OCI-LY3 (cell line): ENCODE results near the gene DSTN.

ENCODE experiments used
- H2AFZ ChIP-seq: fragments of 200-600, 300-600 bp; shearing (Covaris generic); 2 replicates; pipeline ENCODE4 v1.6.0; 2014; ENCODE audit warnings: antibody characterized with exemption, low read depth, low read length
- H3K27ac ChIP-seq: fragments of 200-600, 300-600 bp; sonication (generic); 2 replicates; pipeline ENCODE4 v1.5.1; 2014; ENCODE audit warnings: mild to moderate bottlenecking, low read length, moderate library complexity, mixed read lengths
- H3K27me3 ChIP-seq: fragments of 200-600, 300-600 bp; sonication (generic); 2 replicates; pipeline ENCODE4 v1.6.1; 2014; ENCODE audit warnings: low read depth, low read length, mixed read lengths
- H3K36me3 ChIP-seq: fragments of 200-600, 300-600 bp; sonication (generic); replicated peaks from 2 replicates; pipeline ENCODE3; 2014; ENCODE audit warnings: low read depth, low read length, mixed read lengths
- H3K4me1 ChIP-seq: fragments of 300-600, 200-600 bp; sonication (generic); 2 replicates; pipeline ENCODE4 v1.6.1; 2014; ENCODE audit warnings: low read length, mixed read lengths
- H3K4me2 ChIP-seq: fragments of 200-600, 300-600 bp; sonication (generic); 2 replicates; pipeline ENCODE4 v1.6.1; 2014; ENCODE audit warnings: low read length, mixed read lengths
- H3K4me3 ChIP-seq: fragments of 300-600, 200-600 bp; sonication (generic); 2 replicates; pipeline ENCODE4 v1.5.1; 2014; ENCODE audit warnings: antibody characterized with exemption, mild to moderate bottlenecking, low read length, moderate library complexity
- H3K79me2 ChIP-seq: fragments of 300-600, 200-600 bp; shearing (Covaris generic); 2 replicates; pipeline ENCODE4 v1.6.1; 2014; ENCODE audit warnings: mild to moderate bottlenecking, low read length, mixed read lengths
- H3K9ac ChIP-seq: fragments of 300-600, 200-600 bp; shearing (Covaris generic); 2 replicates; pipeline ENCODE4 v1.6.0; 2014; ENCODE audit warnings: mild to moderate bottlenecking, low read length, moderate library complexity
- H3K9me3 ChIP-seq: fragments of 200-600, 300-600 bp; shearing (Covaris generic); 2 replicates; pipeline ENCODE4 v1.6.1; 2014; ENCODE audit warnings: low read length, mixed read lengths; ENCODE audit not compliant: insufficient read depth
- H4K20me1 ChIP-seq: fragments of 200-600, 300-600 bp; sonication (generic); 2 replicates; pipeline ENCODE4 v1.6.1; 2016; ENCODE audit warnings: low read length, mixed read lengths; ENCODE audit not compliant: insufficient read depth
- CTCF ChIP-seq: fragments of 200-600, 300-600 bp; sonication (generic); IDR thresholded peaks from 2 replicates; pipeline ENCODE4 v1.5.1; 2014; ENCODE audit warnings: antibody characterized with exemption, low read length, low read depth
- EZH2phosphoT487 ChIP-seq: fragments of 200-600 bp; shearing (Covaris generic); IDR thresholded peaks from 2 replicates; pipeline ENCODE4 v1.6.1; 2018; ENCODE audit warnings: antibody characterized with exemption, mixed run types, low read depth

The DSTN gene

DNA sequence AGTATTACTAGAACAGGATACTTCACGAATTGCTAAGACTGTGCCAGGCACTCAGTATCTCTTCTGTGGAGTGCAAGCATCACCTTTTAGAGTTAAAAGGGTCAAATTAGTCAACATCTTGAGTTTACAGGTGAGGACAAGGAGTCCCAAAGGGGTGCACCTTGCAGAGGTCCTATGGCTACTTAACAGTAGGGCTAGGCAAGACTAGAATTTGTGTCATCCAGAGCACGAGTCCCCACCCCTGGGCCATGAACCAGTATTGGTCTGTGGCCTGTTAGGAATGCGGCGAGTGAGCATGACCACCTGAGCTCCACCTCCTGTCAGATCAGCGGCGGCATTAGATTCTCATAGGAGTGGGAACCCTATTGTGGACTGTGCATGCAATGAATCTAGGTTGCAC, 10.5 kb upstream of the DSTN start:
- TF ChIP-seq CTCF = no peak
- TF ChIP-seq EZH2phosphoT487 = no peak
- Histone ChIP-seq H3K79me2 (no peaks in the 10 kb centered on the region), H3K9ac (no peak overlapping the region), H3K4me2 (no peak overlapping the region), H3K9me3 (no peaks in the 10 kb centered on the region), H3K27me3 (peaks cover 22% of the 10 kb centered on the region), H4K20me1 (no peaks in the 10 kb centered on the region), H3K27ac (no peak overlapping the region), H2AFZ (no peak overlapping the region), H3K4me3 (no peak overlapping the region), H3K36me3 (no peaks in the 10 kb centered on the region), H3K4me1 (no peaks in the 10 kb centered on the region)

DNA sequence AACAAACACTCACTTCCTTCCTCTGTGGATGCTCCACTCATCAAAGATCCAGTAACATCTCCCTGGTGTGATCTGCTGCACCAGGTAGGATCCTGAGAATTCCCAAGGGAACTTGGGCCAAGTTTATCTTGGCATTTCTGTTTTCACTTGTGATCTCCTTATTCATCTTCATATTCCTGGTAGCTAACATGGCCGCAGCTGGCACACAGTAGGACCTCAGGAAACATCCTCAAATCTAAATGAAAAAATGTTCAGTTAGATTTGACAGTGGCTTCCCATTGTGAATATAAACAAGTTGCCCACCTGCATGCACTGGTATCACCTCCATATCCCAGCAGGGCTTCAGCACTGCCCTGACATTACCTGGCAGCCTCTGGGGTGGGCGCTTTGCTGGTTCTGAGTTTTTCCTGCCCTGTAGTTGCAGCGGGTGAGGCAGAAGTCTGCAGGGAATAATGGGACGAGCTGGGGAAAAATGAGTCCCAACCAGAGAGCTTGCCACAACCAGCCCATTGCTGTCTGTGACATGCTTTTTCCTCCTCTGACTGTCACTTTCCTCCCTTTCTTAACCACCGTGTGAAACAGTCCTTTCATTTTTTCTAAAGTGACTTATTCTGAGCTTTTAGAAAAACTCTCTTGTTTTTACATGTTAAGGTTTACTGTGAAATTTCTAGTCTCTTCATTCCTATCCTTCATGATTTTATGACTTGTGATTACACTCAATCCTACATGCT, 9.4 kb upstream of the DSTN start:
- Histone ChIP-seq H4K20me1 (no peaks in the 10 kb centered on the region), H3K4me2 (no peak overlapping the region), H3K9ac (no peak overlapping the region), H3K27ac (no peak overlapping the region), H3K9me3 (no peaks in the 10 kb centered on the region), H2AFZ (no peak overlapping the region), H3K79me2 (no peaks in the 10 kb centered on the region), H3K36me3 (no peaks in the 10 kb centered on the region), H3K27me3 (peaks cover 30% of the 10 kb centered on the region), H3K4me3 (no peak overlapping the region), H3K4me1 (no peaks in the 10 kb centered on the region)
- no peak for TF ChIP-seq CTCF
- TF ChIP-seq EZH2phosphoT487 = no peak

DNA sequence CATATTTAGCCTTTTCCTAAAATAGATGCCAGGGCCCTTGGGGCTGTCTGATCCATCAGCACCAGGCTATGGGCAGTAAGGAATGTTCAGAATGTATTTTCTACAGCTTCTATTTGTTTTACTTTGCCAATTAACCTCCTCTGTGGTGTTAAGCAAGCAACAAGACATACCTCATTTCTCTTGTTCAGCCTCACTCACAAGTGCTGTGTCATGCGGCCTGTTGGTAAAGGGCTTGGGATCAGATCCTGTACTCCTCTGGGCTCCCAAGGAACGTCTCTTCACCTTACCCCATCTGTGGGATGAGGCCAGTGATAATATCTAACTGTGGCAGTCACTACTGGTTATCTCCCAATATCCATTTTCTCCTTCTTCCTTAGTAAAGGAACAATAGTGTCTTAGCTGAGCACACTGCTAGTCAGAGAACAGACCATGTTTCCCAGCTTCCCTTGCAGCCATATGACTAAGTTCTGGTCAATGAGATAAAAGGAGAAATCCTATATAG, 7.0 kb upstream of the DSTN start:
- Histone ChIP-seq H3K9ac (no peak overlapping the region), H4K20me1 (no peaks in the 10 kb centered on the region), H3K4me1 (peaks cover 5% of the 10 kb centered on the region), H3K4me2 (no peak overlapping the region), H3K27me3 (peaks cover 32% of the 10 kb centered on the region), H3K4me3 (no peak overlapping the region), H3K36me3 (no peaks in the 10 kb centered on the region), H2AFZ (no peak overlapping the region), H3K79me2 (no peaks in the 10 kb centered on the region), H3K27ac (no peak overlapping the region), H3K9me3 (peaks cover 7% of the 10 kb centered on the region; the same call in 1 of the 2 replicates)
- TF ChIP-seq CTCF (no peak), EZH2phosphoT487 (no peak)

DNA sequence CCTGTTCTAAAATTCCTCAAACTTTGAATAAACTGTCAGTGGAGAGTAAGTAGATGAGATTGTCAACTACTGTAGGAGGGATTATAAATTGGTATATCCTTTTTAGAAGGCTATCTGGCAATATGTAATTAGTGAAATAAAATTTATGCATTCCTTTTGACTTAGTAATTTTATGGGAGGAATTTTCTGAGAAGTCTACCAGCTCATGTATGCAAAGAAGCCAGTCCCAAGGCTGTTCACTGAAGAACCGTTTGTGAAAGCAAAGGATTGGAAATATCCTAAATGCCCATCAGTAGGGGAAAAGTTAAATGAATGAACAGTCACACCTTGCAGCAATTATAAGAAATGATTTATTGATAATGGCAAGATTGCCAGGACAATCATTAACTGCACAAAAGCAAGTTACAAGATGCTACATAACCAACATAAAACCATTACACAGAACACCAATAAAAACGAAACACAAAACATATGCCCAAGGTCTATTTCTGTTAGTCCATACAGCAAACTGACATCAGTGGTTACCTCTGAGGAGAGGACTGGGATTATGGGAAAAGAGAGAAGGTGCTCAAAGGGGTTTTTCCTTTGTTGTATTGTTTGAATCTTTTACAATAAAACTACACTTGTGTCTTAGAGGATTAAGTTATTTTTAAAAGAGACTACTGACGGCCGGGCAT, 4.6 kb upstream of the DSTN start:
- no peak overlapping the region for H3K27ac ChIP-seq
- peaks cover 7% of the 10 kb centered on the region; the same call in 1 of the 2 replicates for H3K9me3 ChIP-seq
- no peak overlapping the region for H3K9ac ChIP-seq
- H3K4me3 ChIP-seq = no peak overlapping the region
- H3K4me1 ChIP-seq = peaks cover 7% of the 10 kb centered on the region
- H3K27me3 ChIP-seq = peaks cover 37% of the 10 kb centered on the region
- TF ChIP-seq CTCF (no peak), EZH2phosphoT487 (no peak)
- H3K36me3 ChIP-seq = no peaks in the 10 kb centered on the region
- H3K79me2 ChIP-seq = peaks cover 5% of the 10 kb centered on the region
- H2AFZ ChIP-seq = no peak overlapping the region
- H3K4me2 ChIP-seq = no peak overlapping the region
- no peaks in the 10 kb centered on the region for H4K20me1 ChIP-seq
